Measurements from ENCODE around the gene FAM174B. TPM values are rescaled to one million over a fixed set of nuclear protein-coding genes. Genes with fewer than 3 reads are reported as not detected.
"Not testable (repeated sequence)": the region's sequence is repeated elsewhere in the genome, so short reads cannot be mapped to it uniquely, and the experiment has no call there.

FAM174B gene
- total RNA-seq, 1 donor from 2014 or later = 12.5 TPM

- DNase-seq (ENCODE audit: low read depth) = peak; percentile 86
Measured at GRCh38 chr15:92619145-92620101, 36.2 kb downstream of the FAM174B start.

GRCh38 chr15:92617549-92618520 lies 37.7 kb downstream of the FAM174B start:
- DNase-seq (ENCODE audit: low read depth) = peak; percentile 94

- DNase-seq (ENCODE audit: low read depth) = peak; percentile 47
Measured at GRCh38 chr15:92616621-92617548, 38.7 kb downstream of the FAM174B start.

- no peak for DNase-seq (ENCODE audit: low read depth)
Measured at GRCh38 chr15:92614791-92615785, 40.5 kb downstream of the FAM174B start.

- DNase-seq (ENCODE audit: low read depth) = no peak
Measured at GRCh38 chr15:92614301-92614700, 41.3 kb downstream of the FAM174B start.

GRCh38 chr15:92613841-92614240 lies 41.7 kb downstream of the FAM174B start:
- no peak for DNase-seq (ENCODE audit: low read depth)

- DNase-seq (ENCODE audit: low read depth) = no peak
Measured at GRCh38 chr15:92612891-92613290, 42.7 kb downstream of the FAM174B start.

GRCh38 chr15:92611995-92612745 lies 43.4 kb downstream of the FAM174B start:
- no peak for DNase-seq (ENCODE audit: low read depth)

- no peak for DNase-seq (ENCODE audit: low read depth)
Measured at GRCh38 chr15:92611150-92611549, 44.4 kb downstream of the FAM174B start.

- peak; percentile 90 for DNase-seq (ENCODE audit: low read depth)
Measured at GRCh38 chr15:92610101-92610520, 45.5 kb downstream of the FAM174B start.

GRCh38 chr15:92608866-92609700 lies 46.5 kb downstream of the FAM174B start:
- DNase-seq (ENCODE audit: low read depth) = no peak

GRCh38 chr15:92606836-92607150 lies 48.8 kb downstream of the FAM174B start:
- DNase-seq (ENCODE audit: low read depth) = not testable (repeated sequence)

- DNase-seq (ENCODE audit: low read depth) = peak; percentile 43
Measured at GRCh38 chr15:92606126-92606835, 49.3 kb downstream of the FAM174B start.

GRCh38 chr15:92605225-92605944 lies 50.2 kb downstream of the FAM174B start:
- DNase-seq (ENCODE audit: low read depth) = no peak

- DNase-seq (ENCODE audit: low read depth) = no peak
Measured at GRCh38 chr15:92603743-92604470, 51.7 kb downstream of the FAM174B start.

- DNase-seq (ENCODE audit: low read depth) = no peak
Measured at GRCh38 chr15:92603278-92603677, 52.3 kb downstream of the FAM174B start.
